Fibroblast of pulmonary artery (primary cell): ENCODE results near the gene CCDC50.

ENCODE experiments used
- DNase-seq: peaks from one replicate; pipeline ENCODE4 v3.0.0-alpha.2; 2010; ENCODE audit warnings: low read depth
- H3K4me3 ChIP-seq: replicated peaks from 2 replicates; pipeline ENCODE4 v1.5.1; 2011; ENCODE audit warnings: low read depth, mild to moderate bottlenecking, control low read depth, low read length, moderate library complexity
- TF ChIP-seq, protein P1 (sequence below): IDR thresholded peaks from 2 replicates; pipeline ENCODE4 v1.5.1; 2011; ENCODE audit warnings: mild to moderate bottlenecking, control low read depth, low read length, inconsistent platforms; ENCODE audit errors: missing control alignments

CCDC50 gene

DNA sequence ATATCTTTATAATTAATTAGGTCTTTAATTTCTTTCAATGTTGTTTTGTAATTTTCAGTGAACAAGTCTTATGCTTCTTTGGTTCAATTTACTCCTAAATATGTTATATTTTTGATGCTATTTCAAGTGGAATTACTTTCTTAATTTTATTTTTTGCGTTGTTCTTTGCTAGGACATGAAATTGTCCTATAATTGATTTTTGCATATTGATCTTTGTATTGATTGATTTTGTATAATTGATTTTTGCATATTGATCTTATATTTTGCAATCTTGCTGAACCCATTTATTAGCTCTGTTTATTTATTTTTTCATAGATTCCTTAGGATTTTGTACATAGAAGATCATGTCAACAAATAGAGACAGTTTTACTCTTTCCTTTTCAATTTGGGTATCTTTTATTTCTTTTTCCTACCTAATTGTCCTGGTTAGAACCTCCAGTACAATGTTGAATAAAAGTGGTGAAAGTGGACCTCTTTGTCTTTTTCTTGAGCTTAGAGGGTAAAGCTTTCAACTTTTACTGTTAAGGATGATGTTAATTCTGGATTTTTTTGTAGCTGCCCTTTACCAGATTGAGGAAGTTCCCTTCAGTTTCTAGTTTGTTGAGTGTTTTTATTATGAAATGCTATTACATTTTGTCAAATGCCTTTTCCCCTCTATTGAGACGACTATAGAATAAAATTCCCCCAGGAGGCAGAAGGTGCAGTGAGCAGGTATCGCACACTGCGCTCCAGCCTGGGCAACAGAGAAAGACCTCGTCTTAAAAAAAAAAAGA, 36.8 kb upstream of the CCDC50 start:
- DNase-seq, result no peak

DNA sequence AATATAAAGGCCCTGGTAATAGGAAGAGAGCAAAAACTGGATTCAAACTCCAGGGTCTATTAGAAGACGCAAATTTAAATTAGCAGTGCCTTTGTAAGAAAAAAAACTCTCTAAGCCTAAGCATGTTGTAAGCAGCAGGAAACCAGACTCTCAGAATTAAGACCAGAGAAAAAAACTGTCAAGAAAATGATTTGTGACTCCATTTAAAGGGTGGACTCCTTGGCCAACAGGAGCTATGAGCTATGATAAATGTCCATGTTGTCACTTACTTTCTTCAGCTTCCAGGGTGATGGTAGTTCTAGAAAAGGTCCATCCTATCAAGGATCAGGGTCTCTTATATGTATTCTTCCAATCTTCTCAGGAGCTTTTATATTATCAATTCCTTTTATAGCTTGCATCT, 34.9 kb upstream of the CCDC50 start:
- TF ChIP-seq, protein P1, sequence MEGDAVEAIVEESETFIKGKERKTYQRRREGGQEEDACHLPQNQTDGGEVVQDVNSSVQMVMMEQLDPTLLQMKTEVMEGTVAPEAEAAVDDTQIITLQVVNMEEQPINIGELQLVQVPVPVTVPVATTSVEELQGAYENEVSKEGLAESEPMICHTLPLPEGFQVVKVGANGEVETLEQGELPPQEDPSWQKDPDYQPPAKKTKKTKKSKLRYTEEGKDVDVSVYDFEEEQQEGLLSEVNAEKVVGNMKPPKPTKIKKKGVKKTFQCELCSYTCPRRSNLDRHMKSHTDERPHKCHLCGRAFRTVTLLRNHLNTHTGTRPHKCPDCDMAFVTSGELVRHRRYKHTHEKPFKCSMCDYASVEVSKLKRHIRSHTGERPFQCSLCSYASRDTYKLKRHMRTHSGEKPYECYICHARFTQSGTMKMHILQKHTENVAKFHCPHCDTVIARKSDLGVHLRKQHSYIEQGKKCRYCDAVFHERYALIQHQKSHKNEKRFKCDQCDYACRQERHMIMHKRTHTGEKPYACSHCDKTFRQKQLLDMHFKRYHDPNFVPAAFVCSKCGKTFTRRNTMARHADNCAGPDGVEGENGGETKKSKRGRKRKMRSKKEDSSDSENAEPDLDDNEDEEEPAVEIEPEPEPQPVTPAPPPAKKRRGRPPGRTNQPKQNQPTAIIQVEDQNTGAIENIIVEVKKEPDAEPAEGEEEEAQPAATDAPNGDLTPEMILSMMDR, result no peak

More for the DNA sequence above, 36.8 kb upstream of the CCDC50 start:
- H3K4me3 ChIP-seq, result no peak overlapping the region
- TF ChIP-seq, protein P1, result no peak

DNA sequence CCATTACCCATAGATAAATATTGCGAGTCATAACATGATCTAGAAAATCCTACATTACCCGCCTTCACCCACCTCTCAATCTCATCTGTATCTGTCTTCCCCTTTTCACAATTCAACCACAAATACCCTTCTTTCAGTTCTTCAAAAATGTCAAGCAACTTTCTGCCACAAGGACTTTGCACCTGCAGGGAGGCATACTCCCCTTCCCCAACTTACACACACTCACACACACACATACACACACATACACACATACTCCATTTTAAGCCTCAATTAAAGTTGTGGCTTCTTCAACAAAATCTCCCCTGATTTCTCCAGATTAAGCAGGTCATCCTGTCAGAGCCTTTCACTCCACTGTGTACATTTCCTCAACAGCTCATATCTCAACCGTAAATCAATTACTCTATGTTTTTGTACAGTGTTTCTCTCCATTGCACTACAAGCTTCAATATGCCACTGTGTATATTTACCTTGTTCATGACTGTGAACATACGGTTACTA, 33.1 kb upstream of the CCDC50 start:
- TF ChIP-seq, protein P1, result no peak
- DNase-seq, result no peak
- H3K4me3 ChIP-seq, result no peak overlapping the region

More for the DNA sequence above, 34.9 kb upstream of the CCDC50 start:
- DNase-seq, result no peak
- H3K4me3 ChIP-seq, result no peak overlapping the region

DNA sequence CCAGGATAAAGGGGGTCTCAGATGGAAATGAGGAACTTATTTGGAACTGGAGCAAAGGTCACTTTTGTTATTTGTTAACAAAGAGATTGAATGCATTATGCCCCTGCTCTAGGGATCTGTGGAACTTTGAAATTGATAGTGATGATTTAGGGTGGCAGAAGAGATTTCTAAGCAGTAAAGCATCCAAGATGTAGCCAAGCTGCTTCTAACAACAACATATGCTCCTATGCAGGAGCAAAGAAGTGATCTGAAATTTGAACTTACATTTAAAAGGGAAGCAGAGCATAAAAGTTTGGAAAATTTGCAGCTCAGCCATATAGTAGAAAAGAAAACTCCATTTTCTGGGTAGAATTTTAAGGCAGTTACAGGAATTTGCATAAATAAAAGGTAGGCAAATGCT, 30.3 kb upstream of the CCDC50 start:
- DNase-seq, result no peak
- no peak overlapping the region for H3K4me3 ChIP-seq
- TF ChIP-seq, protein P1, result no peak

DNA sequence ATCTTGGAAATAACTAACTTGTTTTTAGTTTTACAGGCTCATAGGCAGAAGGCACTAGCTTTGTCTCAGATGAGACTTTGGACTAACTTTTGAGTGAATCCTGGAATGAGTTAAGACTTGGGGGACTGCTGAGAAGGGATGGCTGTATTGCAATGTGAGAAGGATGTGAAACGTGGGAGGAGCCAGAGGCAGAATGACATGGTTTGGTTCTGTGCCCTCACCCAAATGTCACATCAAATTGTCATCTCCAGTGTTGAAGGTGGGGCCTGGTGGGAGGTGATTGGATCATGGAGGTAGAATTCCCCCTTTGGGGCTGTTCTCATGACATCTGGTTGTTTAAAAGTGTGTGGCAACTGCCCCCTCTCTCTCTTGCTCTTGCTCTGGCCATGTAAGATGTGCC, 28.8 kb upstream of the CCDC50 start:
- no peak overlapping the region for H3K4me3 ChIP-seq
- no peak for DNase-seq
- TF ChIP-seq, protein P1, result no peak

DNA sequence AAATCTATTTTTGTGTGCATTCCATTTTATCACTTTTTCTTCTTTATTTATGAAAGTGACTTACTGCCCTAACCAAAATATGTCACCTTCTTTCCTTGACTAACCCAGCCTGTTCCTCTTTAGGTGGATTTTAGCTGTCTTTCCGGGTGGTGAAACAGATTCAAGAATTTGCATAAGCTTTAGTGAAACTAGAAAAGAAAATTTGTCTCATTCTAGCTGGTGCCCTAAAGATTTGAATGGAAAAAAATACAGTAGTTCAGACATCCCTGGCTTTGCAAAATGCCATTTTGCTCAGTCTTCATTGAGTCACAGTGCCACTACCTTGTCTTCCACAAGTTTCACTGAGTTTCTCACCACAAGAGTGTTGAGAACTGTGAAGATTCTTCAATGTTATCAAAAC, 28.2 kb upstream of the CCDC50 start:
- TF ChIP-seq, protein P1, result no peak
- no peak for DNase-seq
- H3K4me3 ChIP-seq, result no peak overlapping the region
